Activated CD8-positive, alpha-beta memory T cell treated with anti-CD3 and anti-CD28 coated beads for 24 hours (primary cell): ENCODE results near the gene BLNK.
"Not testable (repeated sequence)": the region's sequence is repeated elsewhere in the genome, so short reads cannot be mapped to it uniquely, and the experiment has no call there.

ENCODE experiments used
- DNase-seq: peaks from one replicate; pipeline ENCODE4 v3.0.0-alpha.2; 2020

BLNK gene

DNA sequence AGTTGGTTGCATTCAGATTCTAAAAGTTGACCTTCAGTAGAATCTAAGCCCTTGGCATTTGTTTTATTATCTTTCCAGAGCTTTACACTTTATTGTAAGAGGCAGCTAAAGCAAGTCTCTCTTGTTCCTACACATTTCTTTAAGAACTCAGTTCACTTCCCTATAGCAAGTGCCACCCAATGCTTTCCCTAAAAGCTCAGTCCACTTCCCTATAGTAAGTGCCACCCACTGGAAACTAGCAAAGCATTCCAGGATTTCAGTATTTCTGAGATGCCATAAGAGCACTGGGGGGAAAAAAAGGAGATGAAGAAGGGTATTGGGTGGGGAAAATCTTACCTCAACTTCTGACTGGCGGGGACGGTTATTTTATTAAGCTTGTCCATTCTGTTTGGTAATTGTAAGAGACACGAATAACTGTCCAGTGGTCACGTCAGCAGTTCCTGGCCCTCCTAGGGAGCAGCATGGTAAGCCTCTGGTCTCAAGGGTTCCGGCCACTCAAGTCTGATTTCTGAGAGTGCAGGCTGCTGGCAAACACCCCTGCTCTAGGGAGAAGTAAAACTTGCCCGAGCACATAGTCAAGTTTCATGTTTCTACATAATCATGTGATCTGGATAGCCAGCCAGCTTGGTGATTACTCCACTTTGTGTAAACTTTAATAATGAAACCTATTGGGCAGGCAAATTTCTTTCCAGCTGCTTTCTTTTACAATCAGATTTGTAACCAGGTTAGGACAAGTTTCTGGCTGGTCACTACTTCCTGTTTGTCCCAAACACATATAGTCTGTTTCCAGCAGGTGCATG, at the start of gene BLNK:
Gene BLNK (minus strand): TSS at position 554 of the 800 bp plus-strand sequence. CDS start 171 bp downstream, at position 383.
- no peak for DNase-seq

DNA sequence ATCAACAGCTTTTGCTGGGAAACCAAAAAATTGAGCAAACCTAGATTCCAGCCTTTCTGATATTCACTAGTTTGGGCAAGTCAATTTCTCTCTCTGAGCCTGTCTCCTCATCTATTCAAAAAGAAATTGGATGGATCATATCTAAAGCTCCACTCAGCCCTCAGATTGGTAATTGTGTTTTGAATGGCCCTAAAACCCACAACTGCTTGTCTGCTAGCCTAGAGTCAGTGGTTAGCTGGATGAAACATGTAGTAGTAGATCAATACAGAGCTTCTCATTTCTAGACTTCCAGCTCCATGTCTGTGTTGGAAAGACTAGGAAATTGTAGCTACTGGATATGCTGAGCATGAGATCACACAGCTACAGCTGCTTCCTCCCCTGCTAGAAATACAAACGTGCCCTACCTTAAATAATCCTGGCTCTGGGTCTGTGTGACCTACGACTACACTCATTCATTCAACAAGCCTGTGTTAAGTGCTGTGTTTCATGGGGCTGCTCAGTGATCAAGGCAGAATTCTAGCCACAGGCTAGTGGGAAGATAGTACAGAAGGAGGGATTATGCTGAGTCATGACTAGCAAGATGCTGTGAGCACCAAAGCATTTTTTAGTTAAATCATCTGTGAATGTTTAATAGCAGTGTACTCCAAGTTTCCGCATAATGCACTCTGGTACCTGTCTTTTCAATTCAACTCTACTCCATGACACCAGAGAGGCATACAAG, 48.5 kb upstream of the BLNK start:
- no peak for DNase-seq

DNA sequence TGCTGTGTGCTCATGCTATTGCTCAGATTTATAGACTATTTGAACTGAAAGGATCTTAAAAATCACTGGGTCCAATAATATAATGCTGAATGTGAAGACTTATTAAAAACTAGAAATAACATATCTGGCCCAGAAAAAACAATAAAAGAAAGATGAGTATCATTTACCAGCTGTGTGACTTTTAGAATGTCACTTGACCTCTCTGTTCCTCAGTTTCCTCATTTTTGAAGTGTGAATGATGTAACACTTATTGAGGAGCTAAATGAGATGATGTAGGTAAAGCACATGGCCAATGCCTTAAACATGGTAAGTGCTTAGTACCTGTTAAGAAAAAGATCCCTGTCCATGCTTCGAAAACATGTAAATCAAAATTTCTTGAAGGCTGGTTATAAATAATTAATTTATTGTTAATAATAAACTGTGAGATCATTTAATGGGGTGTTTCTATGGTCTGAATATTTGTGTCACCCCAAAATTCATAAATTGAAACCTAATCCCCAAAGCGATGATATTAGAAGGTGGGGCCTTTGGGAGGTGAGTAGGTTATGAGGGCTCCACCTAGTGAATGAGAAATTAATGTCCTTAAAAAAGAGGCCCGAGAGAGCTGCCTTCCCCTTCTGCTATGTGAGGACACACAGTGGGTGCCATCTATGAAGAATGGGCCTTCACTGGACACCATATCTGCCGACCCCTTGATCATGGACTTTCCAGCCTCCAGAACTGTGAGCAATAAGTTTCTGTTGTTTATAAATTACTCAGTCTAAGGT, 45.9 kb upstream of the BLNK start:
- DNase-seq: no peak

DNA sequence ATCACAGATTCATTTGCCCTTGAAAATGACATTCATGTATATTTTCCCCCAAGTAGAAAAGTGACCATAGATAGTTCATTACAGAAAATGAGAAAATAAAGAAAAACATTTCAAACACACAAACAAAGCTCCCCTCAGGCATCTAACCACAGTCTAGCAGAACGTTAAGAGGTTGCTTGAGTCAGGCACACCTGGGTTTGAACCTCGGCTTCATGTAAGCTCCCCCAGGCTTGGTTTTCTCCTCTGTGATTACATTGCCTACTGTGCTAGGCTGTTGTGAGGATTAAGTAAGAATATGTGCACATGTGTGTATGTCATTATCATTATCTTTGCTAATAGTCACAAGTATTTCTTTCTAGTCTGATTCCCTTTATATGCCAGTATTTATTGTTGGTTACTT, 42.0 kb upstream of the BLNK start:
- no peak for DNase-seq

DNA sequence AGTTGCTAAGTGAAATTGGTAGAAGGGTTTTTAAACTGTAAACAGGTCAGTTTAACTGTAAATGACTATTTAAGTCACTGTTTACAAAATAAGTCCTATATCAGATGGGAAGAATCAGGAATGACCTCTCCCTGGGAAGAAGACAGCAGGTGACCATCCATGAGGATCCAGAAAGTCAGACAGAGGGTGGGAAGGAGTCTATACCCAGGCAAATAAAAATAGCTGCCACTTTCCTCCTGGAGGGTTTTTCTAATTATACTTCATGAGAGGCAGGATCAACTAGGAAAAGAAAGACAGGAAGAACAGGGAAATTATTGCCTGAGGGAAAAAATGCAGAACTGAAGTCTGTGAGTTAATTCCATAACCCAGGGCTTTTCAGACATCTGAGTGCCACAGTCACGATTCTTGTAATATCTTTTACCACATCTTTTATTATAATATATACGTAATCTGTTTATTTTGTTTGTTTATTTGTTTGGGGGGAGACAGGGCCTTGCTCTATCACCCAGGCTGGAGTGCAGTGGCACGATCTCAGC, 39.9 kb upstream of the BLNK start:
- DNase-seq: no peak

DNA sequence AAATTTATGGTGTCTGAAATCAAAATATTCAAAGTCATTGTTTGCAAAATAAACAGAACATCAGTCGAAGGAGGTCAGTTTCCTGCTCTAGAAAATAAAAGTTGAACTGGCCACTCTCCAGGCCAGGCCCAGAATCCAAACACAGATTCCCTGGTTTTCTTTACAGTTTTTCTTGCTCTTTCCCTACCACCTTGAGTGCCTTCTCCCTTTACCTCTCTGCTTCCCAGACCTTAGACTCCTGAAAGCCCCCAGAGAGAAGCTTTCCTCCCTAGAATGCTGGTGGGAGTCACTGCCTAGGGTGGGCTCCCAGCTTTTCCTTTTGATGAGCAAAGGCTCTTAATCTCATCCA, 38.9 kb upstream of the BLNK start:
- no peak for DNase-seq

DNA sequence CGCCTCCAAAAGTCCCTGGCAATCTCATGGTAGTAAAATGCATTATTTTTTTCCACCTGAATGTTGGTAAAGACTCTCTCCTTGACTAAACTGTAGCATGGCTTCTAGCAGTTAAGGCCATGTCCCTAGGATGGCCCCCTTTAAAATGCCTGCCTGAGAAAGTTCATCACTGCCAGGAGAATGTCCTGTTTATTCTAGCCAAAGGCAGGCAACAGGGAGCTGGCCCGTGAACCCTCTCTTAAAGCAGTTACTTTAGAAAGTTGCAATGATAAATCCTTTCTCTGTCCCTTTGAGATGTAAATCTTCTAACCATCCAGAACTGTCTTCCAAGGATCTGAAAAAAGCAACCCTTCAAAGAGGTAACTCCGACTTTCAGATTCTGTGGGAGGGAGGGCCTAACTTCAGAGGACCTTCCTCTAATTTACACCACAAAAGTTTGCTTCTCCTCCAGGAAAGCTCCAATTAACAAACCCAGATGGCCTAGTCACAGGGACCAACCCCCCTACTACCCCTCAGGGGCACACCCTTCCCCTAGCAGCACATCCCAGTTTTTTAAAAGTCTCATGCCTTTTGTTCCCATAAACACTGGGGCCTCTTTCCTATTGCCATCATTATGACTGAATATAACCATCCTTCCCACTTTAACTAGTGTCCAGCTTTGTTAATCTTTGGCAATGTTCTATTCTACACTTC, 38.4 kb upstream of the BLNK start:
- no peak for DNase-seq

DNA sequence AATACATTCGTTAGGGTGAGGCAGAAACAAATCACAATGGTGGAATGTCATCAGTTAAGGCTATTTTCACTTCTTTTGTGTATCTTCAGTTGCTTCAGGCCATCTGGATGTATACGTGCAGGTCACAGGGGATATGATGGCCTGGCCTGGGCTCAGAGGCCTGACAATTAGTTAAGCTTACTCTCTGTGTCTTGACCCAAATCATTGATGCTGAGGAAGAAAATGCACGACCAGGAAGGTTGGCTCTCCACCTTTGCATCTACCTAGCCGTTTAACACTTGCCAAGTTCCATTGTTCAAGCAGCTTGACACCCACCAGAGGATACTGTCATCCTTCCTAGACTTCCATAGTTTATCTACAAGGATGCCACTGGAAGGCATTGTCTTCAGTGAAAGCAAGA, 37.5 kb upstream of the BLNK start:
- not testable (repeated sequence) for DNase-seq

DNA sequence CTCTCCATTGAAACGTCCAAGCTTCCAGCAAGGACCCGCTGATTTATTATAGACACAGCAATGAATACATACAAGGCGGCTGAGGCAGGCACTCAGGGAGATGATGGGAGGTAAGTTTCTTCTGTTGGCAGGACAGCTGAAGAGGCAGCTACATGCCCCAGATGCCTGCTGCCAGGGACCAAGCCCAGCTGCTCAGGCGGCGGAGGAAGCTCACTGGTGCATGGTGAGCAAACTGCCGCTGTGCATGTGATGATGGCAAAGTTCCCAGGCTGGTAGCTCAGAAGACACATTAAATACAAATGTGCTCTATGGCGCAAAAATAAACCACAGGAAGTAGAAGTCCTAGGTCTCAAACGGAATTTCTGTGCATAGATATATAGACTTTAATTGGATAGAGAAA, 35.1 kb upstream of the BLNK start:
- DNase-seq: no peak

DNA sequence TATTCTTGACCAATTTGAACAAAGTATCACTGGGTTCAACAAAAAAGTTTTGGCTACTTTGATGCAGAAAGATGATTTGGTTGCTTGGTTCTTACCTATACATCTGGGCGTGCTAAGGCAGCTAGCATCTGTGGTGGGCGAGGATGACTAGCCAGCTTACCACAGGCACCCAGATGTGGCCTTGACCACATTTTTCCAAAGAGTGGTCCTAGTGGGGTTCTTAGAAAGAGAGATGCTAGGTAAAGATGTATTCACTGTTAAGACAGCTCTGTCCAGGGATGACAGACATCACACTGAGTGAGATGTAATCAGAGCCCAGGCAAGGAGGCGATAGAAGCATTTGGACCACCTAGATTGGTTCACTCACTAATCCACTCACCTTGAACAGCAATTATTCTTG, 33.6 kb upstream of the BLNK start:
- no peak for DNase-seq

DNA sequence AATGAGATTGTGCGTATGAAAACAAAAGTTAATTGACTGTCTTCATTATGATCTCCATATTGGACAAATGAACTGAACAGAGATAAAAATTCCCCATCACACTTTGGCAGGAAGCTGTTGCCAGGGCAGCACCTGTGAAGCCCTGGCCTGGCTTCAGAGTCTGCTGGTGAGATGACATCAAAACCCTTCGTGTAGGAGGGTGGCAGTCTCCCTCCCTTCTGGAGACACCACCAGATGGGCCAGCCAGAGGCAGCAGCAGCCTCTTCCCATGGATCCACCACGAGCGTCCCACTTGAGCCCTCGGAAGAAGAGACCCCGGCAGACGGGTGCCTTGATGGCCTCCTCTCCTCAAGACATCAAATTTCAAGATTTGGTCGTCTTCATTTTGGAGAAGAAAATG, 32.9 kb upstream of the BLNK start, which contains the start of gene DNTT:
Gene DNTT (plus strand): TSS at position 205 of the 400 bp plus-strand sequence. CDS start 64 bp downstream, at position 269.
- no peak for DNase-seq

DNA sequence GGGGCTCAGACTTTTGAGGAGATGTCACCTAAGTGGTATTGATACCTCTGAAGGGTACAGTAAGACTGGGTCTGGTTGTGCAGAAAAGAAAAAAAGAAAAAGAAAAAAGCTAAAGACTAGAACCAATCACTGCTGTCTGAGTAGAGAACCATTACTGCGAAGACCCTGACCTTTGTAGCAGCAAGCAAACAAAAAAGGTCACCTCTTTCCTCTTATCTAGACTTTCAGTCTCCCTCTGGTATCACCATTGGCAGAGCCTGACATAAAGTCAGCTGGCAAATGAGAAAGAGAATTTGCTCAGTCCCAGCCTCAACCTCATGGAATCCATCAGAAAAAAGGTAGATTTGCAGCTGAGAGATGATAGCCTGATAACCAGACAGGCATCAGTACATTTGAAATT, 30.2 kb upstream of the BLNK start:
- no peak for DNase-seq

DNA sequence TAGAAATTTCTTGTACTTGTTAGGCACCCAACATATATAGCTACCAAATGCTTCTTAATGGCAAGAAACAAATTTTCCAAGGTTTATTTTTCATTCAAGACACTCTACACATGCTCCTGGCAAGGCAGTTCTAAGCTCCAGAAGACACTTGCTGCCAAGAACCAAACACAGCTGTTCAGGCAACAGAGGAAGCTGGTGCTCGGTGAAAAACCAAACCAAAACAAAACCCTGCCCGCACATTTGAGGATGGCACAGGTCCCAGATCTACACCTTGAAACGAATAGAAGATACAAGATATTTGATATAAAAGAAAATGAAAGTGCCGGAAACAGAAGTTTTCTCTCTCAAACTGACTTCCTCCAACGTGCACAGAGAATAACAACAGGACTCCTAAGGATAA, 28.0 kb upstream of the BLNK start:
- DNase-seq: no peak

DNA sequence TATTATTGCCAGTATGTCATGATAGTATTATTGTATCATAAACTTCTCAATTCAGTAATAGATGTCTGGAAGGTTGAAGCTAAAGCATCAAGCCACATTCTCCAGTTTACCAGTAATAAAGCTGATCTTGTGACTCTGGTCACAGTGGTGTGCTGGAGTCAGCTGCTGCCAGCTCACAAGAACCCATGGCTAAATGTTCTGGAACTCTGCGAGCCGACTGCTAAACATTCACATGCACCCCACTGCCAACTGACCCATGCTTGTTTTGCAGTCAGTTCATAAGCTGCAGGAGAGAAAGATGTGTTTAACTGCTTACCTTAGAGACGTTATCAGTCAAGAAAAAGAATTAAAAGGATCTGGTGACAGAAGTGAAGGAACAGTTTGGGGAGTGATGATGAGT, 27.0 kb upstream of the BLNK start:
- no peak for DNase-seq

DNA sequence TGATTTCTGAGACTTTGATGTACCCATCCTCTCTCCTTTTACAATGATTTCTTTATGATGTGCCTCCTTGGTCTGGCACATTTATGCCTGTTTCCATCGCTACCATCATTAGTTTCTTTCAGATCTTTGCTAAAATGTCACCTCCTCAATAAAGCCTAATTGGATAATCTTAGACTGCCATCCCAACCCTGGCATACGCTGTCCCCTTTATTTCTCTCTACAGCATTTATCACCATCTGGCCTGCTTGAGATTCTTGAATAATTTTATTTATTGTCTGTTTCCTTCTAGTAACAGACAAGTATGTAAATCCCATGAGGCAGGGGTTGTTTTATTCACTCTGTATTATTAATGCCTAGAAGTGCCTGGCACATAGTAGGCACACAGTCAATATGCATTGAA, 26.1 kb upstream of the BLNK start:
- DNase-seq: no peak

DNA sequence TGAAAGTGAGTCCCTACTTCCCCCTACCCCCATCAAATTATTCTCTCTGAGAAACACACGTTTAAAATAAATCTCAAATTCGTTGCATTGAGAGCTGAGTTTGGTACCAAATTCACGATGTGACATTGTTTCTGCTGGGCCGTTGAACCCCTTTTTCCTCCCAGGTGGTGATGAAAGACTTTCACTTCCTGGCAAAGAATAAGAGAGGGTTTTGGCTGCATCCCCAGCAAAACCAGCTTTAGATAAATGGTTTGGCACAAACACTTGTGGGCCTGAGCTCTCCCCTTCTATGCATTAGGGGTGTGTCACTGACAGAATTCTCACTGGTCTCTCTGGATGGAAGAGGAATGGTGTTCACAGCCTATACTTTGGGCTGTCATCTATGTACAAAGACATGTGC, 24.1 kb upstream of the BLNK start:
- no peak for DNase-seq

DNA sequence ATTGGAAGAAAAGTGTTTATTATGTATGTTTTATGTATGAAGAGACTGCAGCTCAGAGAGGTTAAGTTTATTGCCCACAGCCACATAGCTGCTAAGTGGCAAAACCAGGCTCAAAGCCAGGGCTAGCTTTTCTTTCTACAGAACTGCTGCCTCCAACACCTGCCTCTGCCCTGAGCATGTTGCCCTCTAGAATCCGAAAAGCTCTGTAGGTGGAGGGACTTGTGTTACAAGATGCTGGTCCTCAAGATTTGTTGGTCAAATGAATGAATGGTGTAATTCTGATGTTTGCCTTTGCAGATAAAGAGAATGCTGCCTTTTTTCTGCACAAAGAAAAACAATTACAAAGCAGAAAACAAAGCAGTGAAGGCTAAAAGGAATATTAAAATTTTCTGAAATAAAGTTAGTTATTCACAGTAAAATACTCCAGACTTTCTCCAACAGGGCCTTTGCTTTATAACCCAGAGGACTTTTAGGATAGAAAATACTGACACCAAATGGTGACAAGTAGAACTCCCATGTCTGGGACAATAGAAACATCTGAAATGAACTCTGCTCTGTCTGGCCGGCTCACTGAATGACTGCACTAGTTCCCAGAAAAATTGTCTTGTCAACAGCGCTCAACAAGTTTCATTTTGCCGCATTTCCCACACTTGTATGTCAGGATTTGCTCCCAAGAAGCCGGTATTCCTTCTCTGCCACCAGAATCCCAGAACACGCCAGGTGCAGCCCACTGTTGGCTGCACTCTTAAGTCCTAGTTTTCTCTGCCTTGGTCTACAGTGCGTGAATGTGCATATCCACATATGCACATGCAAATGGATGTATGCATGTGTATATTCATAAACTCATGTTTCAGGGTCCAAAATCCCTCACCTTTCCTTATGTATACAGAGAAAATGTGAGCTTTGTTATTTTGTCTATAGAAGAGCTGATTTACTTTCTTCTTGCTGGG, 21.9 kb upstream of the BLNK start:
- DNase-seq: no peak

DNA sequence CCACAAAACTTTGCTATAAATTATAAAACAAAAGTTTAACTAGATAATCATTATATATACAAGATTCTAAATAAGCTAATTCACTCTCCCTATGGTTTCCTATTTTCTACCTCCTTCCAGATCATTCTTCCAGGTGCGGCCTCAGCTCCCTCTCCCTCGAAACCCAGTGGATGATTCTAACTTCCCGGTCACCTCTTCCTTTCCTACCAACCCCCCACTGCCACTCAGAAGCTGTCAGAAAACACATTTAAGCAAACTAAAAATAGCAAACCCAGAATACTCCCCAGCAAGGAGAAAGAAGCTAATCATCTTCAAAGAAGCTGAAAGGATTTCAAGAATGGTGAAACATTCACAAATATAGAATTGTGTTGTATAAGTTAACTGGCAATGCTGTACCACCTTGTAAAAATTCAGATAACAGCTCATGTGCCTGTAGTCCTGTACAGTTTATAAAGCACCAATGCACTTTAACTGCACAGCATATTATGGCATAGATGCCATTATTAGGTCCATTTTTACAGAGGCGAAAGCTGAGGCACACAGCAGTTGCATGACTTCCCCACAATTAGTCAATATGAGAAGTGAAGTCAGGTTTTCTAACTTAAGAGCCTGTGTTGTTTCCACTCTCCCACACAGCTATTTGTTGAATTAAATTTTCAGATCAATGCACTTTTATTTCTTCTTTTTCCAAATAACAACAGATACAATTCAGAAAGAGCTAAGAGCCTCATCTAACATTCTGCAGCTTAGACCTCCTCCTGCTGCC, 19.2 kb upstream of the BLNK start:
- no peak for DNase-seq

DNA sequence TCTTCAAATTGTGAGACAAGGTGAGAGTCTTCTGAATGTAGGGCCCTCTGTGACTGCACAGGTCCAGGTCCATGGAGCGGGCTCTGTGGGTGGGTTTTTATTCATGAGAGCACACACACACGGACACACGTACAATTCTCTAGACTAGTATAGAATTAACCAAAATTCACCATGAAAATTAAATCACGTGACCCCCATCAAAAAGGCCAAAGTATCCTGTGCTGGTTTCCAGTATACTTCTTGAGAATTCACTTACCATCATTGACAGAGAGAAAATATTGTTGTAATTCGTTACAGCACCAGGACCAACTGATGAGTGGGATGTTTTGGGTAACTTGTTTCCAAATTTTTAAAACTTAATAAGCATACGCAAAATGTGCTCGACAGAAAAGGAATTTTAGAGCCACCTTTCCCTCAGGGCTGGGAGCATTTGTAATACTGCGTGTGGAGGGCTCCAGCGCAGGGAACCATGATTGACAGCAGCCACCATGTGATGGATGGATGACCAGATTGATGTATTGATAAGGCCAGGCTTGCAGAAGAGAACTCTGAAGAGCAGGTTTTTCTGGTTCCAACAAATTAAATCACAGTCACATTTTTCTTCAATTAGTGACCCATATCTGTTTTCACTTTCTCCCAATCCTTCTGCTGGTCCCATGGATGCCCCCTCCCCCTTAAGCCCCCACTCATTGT, 18.0 kb upstream of the BLNK start:
- no peak for DNase-seq

DNA sequence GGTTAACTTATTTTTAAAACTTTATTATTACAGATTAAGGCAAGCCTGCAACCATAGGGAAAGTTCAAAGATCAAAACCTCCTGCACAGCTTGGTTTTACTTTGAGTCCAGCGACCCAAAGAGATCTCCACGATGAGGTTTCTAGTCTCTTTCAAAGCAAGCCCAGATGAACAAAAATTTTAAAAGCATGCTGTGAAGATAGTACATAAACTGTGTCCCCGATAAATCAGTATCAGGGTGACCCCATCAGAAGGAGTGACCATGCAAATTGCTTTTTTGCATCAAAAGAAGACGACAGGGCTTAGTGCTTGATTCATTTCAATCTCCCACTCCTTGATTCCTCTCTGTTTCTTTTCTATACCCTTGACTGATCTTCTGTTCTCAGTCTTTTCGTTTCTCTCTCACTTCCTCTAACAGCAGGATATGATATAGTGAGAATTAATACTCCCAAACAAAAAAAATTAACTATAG, 16.8 kb upstream of the BLNK start:
- no peak for DNase-seq
